ENCODE data around the gene LTBP3. TPM values are rescaled to one million over a fixed set of nuclear protein-coding genes. Genes with fewer than 3 reads are reported as not detected.

The LTBP3 gene
- total and polyA plus RNA-seq, 9 of the 15 experiments (the other 6 are each of a cell fraction or from before 2014, with no cell fraction given), result 0.06 to 20.5 (median 4.8) TPM

DNA sequence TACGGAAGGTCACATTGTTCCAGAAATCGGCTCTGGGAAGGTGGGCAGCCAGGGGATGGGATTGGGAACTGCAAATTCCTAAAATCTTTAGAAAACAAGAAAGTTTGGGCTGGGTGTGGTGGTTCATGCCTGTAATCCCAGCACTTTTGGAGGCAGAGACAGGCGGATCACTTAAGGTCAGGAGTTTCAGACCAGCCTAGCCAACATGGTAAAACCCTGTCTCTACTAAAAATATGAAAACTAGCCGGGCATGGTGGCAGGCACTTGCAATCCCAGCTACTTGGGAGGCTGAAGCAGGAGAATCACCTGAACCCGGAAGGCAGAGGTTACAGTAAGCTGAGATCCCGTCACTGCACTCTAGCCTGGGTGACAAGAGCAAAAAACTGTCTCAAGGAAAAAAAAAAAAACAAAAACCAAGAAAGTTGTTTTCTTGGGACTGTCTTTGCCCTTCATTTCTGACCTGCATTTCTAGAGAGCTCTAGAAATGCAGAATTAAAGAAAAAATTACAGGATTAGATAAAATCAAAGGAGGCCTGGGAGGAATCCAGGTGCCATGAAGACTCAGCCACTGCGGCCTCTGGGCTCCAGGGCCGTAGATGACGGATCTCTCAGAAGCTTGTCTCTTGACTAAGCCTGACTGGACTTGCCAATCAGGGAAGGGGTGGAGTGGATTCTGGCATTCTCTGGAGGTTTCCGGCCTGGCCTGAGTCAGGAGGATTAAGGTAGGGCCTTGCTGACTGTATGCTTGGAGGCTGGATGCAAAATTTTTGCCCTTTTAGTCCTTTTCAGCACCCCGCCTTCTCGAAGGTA is 64.6 kb downstream of the LTBP3 start (continued):
- TF ChIP-seq, protein P1, sequence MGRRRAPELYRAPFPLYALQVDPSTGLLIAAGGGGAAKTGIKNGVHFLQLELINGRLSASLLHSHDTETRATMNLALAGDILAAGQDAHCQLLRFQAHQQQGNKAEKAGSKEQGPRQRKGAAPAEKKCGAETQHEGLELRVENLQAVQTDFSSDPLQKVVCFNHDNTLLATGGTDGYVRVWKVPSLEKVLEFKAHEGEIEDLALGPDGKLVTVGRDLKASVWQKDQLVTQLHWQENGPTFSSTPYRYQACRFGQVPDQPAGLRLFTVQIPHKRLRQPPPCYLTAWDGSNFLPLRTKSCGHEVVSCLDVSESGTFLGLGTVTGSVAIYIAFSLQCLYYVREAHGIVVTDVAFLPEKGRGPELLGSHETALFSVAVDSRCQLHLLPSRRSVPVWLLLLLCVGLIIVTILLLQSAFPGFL (CRISPR knock-in tag; IDR thresholded peaks at IDR 0.05), result 0 out of 2 replicates have a peak, but pooled peaks have one; percentile 11
- no peak for TF ChIP-seq ZFPM2 (CRISPR knock-in tag; IDR thresholded peaks at IDR 0.05)
- no peak for TF ChIP-seq TAF15 (IDR thresholded peaks at IDR 0.05; ENCODE audit: low read depth, low read length)
- TF ChIP-seq, protein P2, sequence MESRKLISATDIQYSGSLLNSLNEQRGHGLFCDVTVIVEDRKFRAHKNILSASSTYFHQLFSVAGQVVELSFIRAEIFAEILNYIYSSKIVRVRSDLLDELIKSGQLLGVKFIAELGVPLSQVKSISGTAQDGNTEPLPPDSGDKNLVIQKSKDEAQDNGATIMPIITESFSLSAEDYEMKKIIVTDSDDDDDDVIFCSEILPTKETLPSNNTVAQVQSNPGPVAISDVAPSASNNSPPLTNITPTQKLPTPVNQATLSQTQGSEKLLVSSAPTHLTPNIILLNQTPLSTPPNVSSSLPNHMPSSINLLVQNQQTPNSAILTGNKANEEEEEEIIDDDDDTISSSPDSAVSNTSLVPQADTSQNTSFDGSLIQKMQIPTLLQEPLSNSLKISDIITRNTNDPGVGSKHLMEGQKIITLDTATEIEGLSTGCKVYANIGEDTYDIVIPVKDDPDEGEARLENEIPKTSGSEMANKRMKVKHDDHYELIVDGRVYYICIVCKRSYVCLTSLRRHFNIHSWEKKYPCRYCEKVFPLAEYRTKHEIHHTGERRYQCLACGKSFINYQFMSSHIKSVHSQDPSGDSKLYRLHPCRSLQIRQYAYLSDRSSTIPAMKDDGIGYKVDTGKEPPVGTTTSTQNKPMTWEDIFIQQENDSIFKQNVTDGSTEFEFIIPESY (CRISPR knock-in tag; IDR thresholded peaks at IDR 0.05), result no peak
- no peak for TF ChIP-seq ZBED1 (IDR thresholded peaks at IDR 0.05)
- TF ChIP-seq ZFX (CRISPR knock-in tag; IDR thresholded peaks at IDR 0.05), result peak; percentile 20; the same call in 1 of the 2 replicates
- TF ChIP-seq EP300 (IDR thresholded peaks at IDR 0.05; ENCODE audit: low read length), result 0 out of 2 replicates have a peak, but pooled peaks have one; percentile 16
- TF ChIP-seq CREBBP (IDR thresholded peaks at IDR 0.05; ENCODE audit: low read depth, low read length), result no peak
- no peak for TF ChIP-seq NFE2L1 (tag; IDR thresholded peaks at IDR 0.05; ENCODE audit: borderline replicate concordance, low read depth)
- TF ChIP-seq EP400 (IDR thresholded peaks at IDR 0.05), result no peak
- no peak for TF ChIP-seq KDM1A (IDR thresholded peaks at IDR 0.05)
- peak; percentile 93 for TF ChIP-seq HNRNPLL (IDR thresholded peaks at IDR 0.05; ENCODE audit: low read depth, low read length, poor library complexity, severe bottlenecking)
- TF ChIP-seq ETV5 (CRISPR knock-in tag; IDR thresholded peaks at IDR 0.05; ENCODE audit: low read depth), result peak; percentile 74
- TF ChIP-seq, protein P3, sequence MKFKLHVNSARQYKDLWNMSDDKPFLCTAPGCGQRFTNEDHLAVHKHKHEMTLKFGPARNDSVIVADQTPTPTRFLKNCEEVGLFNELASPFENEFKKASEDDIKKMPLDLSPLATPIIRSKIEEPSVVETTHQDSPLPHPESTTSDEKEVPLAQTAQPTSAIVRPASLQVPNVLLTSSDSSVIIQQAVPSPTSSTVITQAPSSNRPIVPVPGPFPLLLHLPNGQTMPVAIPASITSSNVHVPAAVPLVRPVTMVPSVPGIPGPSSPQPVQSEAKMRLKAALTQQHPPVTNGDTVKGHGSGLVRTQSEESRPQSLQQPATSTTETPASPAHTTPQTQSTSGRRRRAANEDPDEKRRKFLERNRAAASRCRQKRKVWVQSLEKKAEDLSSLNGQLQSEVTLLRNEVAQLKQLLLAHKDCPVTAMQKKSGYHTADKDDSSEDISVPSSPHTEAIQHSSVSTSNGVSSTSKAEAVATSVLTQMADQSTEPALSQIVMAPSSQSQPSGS (CRISPR knock-in tag; IDR thresholded peaks at IDR 0.05), result no peak
- TF ChIP-seq PHF8 (IDR thresholded peaks at IDR 0.05; ENCODE audit: borderline replicate concordance, low read length), result no peak
- peak; percentile 66; the same call in 1 of the 2 replicates for TF ChIP-seq DMBX1 (CRISPR knock-in tag; IDR thresholded peaks at IDR 0.05; ENCODE audit: borderline replicate concordance)
- TF ChIP-seq, protein P4, sequence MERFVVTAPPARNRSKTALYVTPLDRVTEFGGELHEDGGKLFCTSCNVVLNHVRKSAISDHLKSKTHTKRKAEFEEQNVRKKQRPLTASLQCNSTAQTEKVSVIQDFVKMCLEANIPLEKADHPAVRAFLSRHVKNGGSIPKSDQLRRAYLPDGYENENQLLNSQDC (CRISPR knock-in tag; IDR thresholded peaks at IDR 0.05), result no peak
- 0 out of 4 replicates have a peak, but pooled peaks of 1 of the 2 experiments have one; percentile 41 for TF ChIP-seq TEAD1 (CRISPR knock-in tag; IDR thresholded peaks at IDR 0.05)
- TF ChIP-seq U2AF2 (optimal IDR thresholded peaks at IDR 0.05; ENCODE audit: low read depth, low read length), result no peak
- no peak for TF ChIP-seq MCM2 (IDR thresholded peaks at IDR 0.05; ENCODE audit: low read depth)
